Tibial nerve (tissue), 4 donors: ENCODE measurements around the gene TMEM132D. TPM values are rescaled to one million over a fixed set of nuclear protein-coding genes. Genes with fewer than 3 reads are reported as not detected.

Experiments
- DNase-seq, 2 donors: peaks; one replicate each; pipeline ENCODE4 v3.0.0-alpha.2; 2019; ENCODE audit warnings: low spot score in 2 of 2
- H3K27ac ChIP-seq, 4 donors: fragments of 200-600 bp; sonication (generic) in 3 of 4; one replicate each; pipeline ENCODE4 v1.5.1; 2017 to 2019; ENCODE audit warnings: mild to moderate bottlenecking in 1 of 4
- H3K27me3 ChIP-seq, 2 donors: fragments of 200-600 bp; sonication (generic) in 1 of 2; one replicate each; pipeline versions ENCODE4 v1.5.1 to v1.6.0; 2017 to 2019
- H3K36me3 ChIP-seq, 3 donors: fragments of 200-600 bp; sonication (generic); one replicate each; pipeline ENCODE4 v1.5.1; 2018 to 2019
- H3K4me1 ChIP-seq, 4 donors: fragments of 200-600 bp; sonication (generic) in 3 of 4; one replicate each; pipeline ENCODE4 v1.5.1; 2017 to 2019
- H3K4me3 ChIP-seq, 4 donors: fragments of 200-600 bp; sonication (generic) in 3 of 4; one replicate each; pipeline ENCODE4 v1.5.1; 2017 to 2019; ENCODE audit warnings: mild to moderate bottlenecking in 1 of 4, moderate library complexity in 1 of 4
- H3K9me3 ChIP-seq, 4 donors: fragments of 200-600 bp; sonication (generic) in 3 of 4; one replicate each; pipeline ENCODE4 v1.5.1; 2017 to 2019
- EP300 ChIP-seq, 2 donors: sonication (generic); formaldehyde crosslinking; IDR thresholded peaks; one replicate each; pipeline ENCODE4 v1.6.1; 2017; ENCODE audit warnings: antibody characterized with exemption in 2 of 2, mild to moderate bottlenecking in 1 of 2
- POLR2A ChIP-seq, 2 donors: fragments of 450-650 bp; IDR thresholded peaks; one replicate each; pipeline ENCODE4 v1.6.1; 2017; ENCODE audit warnings: antibody characterized with exemption in 2 of 2, mild to moderate bottlenecking in 2 of 2, moderate library complexity in 2 of 2
- WGBS, 2 donors: methylation state at CpG; one replicate each; pipeline ENCODE4 v1.1.5; 2018; 5-methylcytosine and 5-hydroxymethylcytosine counted together
- total RNA-seq, 4 donors: library from RNA; depleted of rRNA; stranded (reverse); fragments of >200 nt; gene quantifications; one replicate each; pipeline ENCODE4 v1.1.0, GENCODE V29; 2016
- TF ChIP-seq, protein P1 (sequence below), 5 experiments: fragments of 200-600 bp in 3 of 5; fragments of 450-650 bp in 2 of 5; sonication (generic) in 3 of 5; IDR thresholded peaks; one replicate each; pipeline ENCODE4 v1.5.1; 2016 to 2019; ENCODE audit warnings: antibody characterized with exemption in 5 of 5, mild to moderate bottlenecking in 3 of 5, moderate library complexity in 2 of 5

Gene TMEM132D
- total RNA-seq, 4 donors from 2014 or later, result under 0.01 to 0.21 TPM; not detected in 2

DNA sequence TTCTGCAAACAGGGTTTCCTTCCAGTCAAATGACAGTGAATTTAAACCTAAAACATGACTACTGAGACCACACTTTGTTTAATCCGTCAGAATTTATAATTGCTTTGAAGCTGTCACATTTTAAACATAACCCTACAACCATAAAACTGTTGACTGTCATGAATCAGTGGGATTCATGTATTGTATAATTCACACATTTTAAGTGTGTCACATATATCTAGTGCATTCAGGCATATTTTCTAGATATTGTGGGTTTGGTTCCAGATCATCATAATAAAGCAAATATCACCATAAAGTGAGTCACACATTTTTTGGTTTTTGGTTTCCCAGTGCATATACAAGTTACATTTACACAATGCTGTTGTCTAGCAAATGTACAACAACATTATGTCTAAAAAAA lies 304.4 kb downstream of the TMEM132D start:
- WGBS, 2 donors, result 37 to 58% methylated on average over 1 of the region's 1 CpG
- DNase-seq, result no peak
- no peaks in the 10 kb centered on the region for H3K36me3 ChIP-seq
- TF ChIP-seq, protein P1, sequence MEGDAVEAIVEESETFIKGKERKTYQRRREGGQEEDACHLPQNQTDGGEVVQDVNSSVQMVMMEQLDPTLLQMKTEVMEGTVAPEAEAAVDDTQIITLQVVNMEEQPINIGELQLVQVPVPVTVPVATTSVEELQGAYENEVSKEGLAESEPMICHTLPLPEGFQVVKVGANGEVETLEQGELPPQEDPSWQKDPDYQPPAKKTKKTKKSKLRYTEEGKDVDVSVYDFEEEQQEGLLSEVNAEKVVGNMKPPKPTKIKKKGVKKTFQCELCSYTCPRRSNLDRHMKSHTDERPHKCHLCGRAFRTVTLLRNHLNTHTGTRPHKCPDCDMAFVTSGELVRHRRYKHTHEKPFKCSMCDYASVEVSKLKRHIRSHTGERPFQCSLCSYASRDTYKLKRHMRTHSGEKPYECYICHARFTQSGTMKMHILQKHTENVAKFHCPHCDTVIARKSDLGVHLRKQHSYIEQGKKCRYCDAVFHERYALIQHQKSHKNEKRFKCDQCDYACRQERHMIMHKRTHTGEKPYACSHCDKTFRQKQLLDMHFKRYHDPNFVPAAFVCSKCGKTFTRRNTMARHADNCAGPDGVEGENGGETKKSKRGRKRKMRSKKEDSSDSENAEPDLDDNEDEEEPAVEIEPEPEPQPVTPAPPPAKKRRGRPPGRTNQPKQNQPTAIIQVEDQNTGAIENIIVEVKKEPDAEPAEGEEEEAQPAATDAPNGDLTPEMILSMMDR (IDR thresholded peaks at IDR 0.05), result no peak
- TF ChIP-seq POLR2A (IDR thresholded peaks at IDR 0.05) (no peak), EP300 (IDR thresholded peaks at IDR 0.05) (no peak)
- no peak overlapping the region for H3K27ac ChIP-seq
- H3K4me1 ChIP-seq, result no peaks in the 10 kb centered on the region
- H3K9me3 ChIP-seq, result peaks cover 0 to 9% (median 0%) of the 10 kb centered on the region in 4 donors
- no peaks in the 10 kb centered on the region for H3K27me3 ChIP-seq
- H3K4me3 ChIP-seq, result no peak overlapping the region

DNA sequence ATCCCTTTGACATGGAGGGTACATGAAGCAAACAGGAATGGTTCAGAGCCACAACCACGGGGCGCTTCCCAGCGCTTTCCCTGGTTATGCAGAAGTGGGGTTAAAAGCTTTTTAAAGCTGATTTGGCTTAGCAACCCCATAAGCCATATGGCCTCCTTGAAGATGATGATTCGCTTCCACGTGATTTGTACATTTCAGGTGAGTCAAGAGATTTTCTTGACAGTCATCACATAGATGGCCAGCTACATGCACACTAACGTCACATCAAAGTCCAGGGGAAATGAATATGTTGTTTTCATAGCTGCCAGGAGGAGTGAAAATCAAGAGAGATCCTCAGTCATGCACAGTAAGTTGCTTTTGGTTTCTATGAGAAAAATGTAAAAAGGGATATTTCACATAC lies 309.7 kb downstream of the TMEM132D start:
- no peaks in the 10 kb centered on the region for H3K9me3 ChIP-seq
- 72 to 75% methylated on average over 6 of the region's 6 CpGs for WGBS, 2 donors
- DNase-seq, result no peak
- no peaks in the 10 kb centered on the region for H3K27me3 ChIP-seq
- TF ChIP-seq, protein P1 (IDR thresholded peaks at IDR 0.05), result no peak
- TF ChIP-seq EP300 (IDR thresholded peaks at IDR 0.05), result no peak
- no peak for TF ChIP-seq POLR2A (IDR thresholded peaks at IDR 0.05)
- H3K27ac ChIP-seq, result no peak overlapping the region
- H3K4me3 ChIP-seq, result no peak overlapping the region
- no peaks in the 10 kb centered on the region for H3K36me3 ChIP-seq
- H3K4me1 ChIP-seq, result no peaks in the 10 kb centered on the region

DNA sequence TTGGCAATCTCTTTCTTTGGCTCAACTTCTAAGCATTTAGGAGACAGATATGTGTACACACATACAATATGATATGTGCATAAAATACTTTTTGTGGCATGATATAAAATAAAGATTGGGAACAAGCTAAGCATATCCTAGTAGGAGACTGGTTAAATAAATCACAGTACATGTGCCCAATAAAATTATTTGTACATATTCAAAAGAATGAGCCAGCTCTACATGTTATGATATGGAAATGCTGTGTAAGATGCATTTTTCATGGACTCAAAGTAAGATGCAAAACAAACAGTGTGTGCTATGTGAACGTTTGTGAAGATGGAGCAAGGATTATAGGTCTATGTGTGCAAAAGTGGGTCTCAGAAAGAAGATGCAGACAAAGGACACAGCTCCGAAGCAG lies 311.4 kb downstream of the TMEM132D start:
- H3K9me3 ChIP-seq, result peaks cover 0 to 5% (median 0%) of the 10 kb centered on the region in 4 donors
- no peaks in the 10 kb centered on the region for H3K36me3 ChIP-seq
- no peaks in the 10 kb centered on the region for H3K27me3 ChIP-seq
- TF ChIP-seq EP300 (IDR thresholded peaks at IDR 0.05) (no peak), POLR2A (IDR thresholded peaks at IDR 0.05) (no peak)
- TF ChIP-seq, protein P1 (IDR thresholded peaks at IDR 0.05), result no peak
- 54 to 59% methylated on average over 2 of the region's 2 CpGs for WGBS, 2 donors
- H3K27ac ChIP-seq, result no peak overlapping the region
- no peaks in the 10 kb centered on the region for H3K4me1 ChIP-seq
- no peak overlapping the region for H3K4me3 ChIP-seq
- DNase-seq, result no peak

DNA sequence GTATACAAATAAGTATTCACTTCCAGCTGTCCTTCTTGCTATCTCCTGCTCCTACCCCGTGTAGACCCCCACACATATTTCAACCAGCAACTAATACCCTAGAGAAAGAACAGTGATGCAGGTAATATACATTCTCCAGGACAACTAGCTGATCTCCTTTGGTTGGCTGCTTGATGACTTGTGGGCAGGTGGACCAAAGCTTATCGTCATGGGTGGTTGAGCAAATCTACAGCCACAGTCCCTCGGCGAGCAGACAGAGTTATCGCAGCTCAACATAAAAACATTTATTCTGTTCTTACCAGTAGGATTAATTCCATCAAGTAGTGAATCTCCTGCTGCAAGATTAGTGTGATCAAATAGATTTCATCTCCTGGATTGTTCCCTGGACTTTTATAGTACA lies 314.3 kb downstream of the TMEM132D start:
- 89 to 95% methylated on average over 5 of the region's 5 CpGs for WGBS, 2 donors
- no peaks in the 10 kb centered on the region for H3K36me3 ChIP-seq
- no peak for DNase-seq
- no peak overlapping the region for H3K4me3 ChIP-seq
- H3K4me1 ChIP-seq, result no peaks in the 10 kb centered on the region
- H3K27me3 ChIP-seq, result no peaks in the 10 kb centered on the region
- no peak overlapping the region for H3K27ac ChIP-seq
- peaks cover 0 to 19% (median 0%) of the 10 kb centered on the region in 4 donors for H3K9me3 ChIP-seq
- TF ChIP-seq, protein P1 (IDR thresholded peaks at IDR 0.05), result no peak
- TF ChIP-seq POLR2A (IDR thresholded peaks at IDR 0.05), result no peak
- no peak for TF ChIP-seq EP300 (IDR thresholded peaks at IDR 0.05)

DNA sequence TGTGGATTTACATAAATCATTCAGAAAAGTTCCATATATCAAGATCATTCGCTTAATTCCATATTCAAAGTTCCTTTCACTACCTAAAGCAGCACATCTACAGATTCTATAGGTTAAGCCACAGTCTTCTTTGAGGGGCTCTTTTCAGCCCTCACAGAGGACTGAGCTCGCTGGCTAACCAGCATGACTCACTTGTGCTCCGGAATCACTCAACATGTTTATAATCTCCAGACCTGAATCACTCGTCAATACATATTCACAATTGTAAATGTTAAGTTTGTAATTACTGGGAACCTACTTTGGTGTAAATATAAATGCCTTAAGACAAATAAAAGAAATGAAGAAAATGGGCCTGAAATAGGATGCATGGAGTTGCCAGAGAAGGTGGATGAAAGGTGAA lies 315.7 kb downstream of the TMEM132D start:
- H3K27ac ChIP-seq, result no peak overlapping the region
- H3K9me3 ChIP-seq, result peaks cover 0 to 19% (median 0%) of the 10 kb centered on the region in 4 donors
- H3K4me1 ChIP-seq, result no peaks in the 10 kb centered on the region
- 82 to 92% methylated on average over 4 of the region's 4 CpGs for WGBS, 2 donors
- H3K27me3 ChIP-seq, result no peaks in the 10 kb centered on the region
- TF ChIP-seq POLR2A (IDR thresholded peaks at IDR 0.05), result no peak
- TF ChIP-seq EP300 (IDR thresholded peaks at IDR 0.05), result no peak
- TF ChIP-seq, protein P1 (IDR thresholded peaks at IDR 0.05), result no peak
- no peak for DNase-seq
- no peak overlapping the region for H3K4me3 ChIP-seq
- H3K36me3 ChIP-seq, result no peaks in the 10 kb centered on the region
